K562 (cell line): ENCODE results near the gene LMNA. TPM values are rescaled to one million over a fixed set of nuclear protein-coding genes. Genes with fewer than 3 reads are reported as not detected.

ENCODE experiments used
- AFF4 ChIP-seq: sonication (generic); formaldehyde crosslinking; IDR thresholded peaks from 2 replicates; pipeline ENCODE4 v1.8.0; 2023; ENCODE audit warnings: mild to moderate bottlenecking, missing genetic modification reagents
- ATF4 ChIP-seq: fragments of 450-650 bp; formaldehyde crosslinking; IDR thresholded peaks from 2 replicates; pipeline ENCODE4 v1.4.0; 2022; ENCODE audit warnings: mild to moderate bottlenecking, moderate library complexity
- CTBP1 ChIP-seq: fragments of 450-650 bp; IDR thresholded peaks from 2 replicates; pipeline ENCODE4 v1.6.1; 2016; ENCODE audit warnings: borderline replicate concordance
- DPF2 ChIP-seq: fragments of 450-650 bp; IDR thresholded peaks from 2 replicates; pipeline ENCODE4 v1.6.1; 2016
- JUN ChIP-seq, 2 experiments: sonication (generic) in 1 of 2; formaldehyde crosslinking in 1 of 2; IDR thresholded peaks; 2 replicates each; pipeline versions ENCODE4 v1.6.1 to v1.8.0; 2012 to 2022; ENCODE audit warnings: borderline replicate concordance in 2 of 2, mild to moderate bottlenecking in 2 of 2, improper control_type of control experiment in 1 of 2, low read depth in 1 of 2, low read length in 1 of 2, missing genetic modification reagents in 1 of 2
- KAT7 ChIP-seq: sonication (generic); formaldehyde crosslinking; IDR thresholded peaks from 2 replicates; pipeline ENCODE4 v1.8.0; 2022; ENCODE audit warnings: missing genetic modification reagents, mild to moderate bottlenecking, borderline replicate concordance
- MAFG ChIP-seq: fragments of 450-650 bp; conservative IDR thresholded peaks from 2 replicates; pipeline ENCODE4 v1.6.1; 2016; ENCODE audit warnings: missing genetic modification characterization, missing compliant biosample characterization
- ZNF347 ChIP-seq: fragments of 450-650 bp; formaldehyde crosslinking; IDR thresholded peaks from 2 replicates; pipeline ENCODE4 v1.4.0; 2020; ENCODE audit warnings: low read depth, mild to moderate bottlenecking, moderate library complexity
- ZNF778 ChIP-seq: fragments of 450-650 bp; formaldehyde crosslinking; IDR thresholded peaks from 2 replicates; pipeline ENCODE4 v1.4.0; 2020; ENCODE audit warnings: mild to moderate bottlenecking, moderate library complexity
- ZNF785 ChIP-seq: fragments of 250-450 bp; sonication (Bioruptor Pico); IDR thresholded peaks from 2 replicates; pipeline ENCODE4 v1.4.0; 2020; ENCODE audit warnings: mild to moderate bottlenecking
- polyA plus RNA-seq, 8 experiments: library from polyadenylated mRNA; depleted of rRNA in 4 of 8; stranded (reverse) in 5 of 8; unstranded in 3 of 8; fragments of >200 nt; fragmentation: Nextera tagmentation in 2 of 8; fragmentation: Illumina TruSeq in 1 of 8; extraction: Ambion mirVana in 2 of 8; extraction: Trizol in 1 of 8; gene quantifications; 2 replicates each; pipeline versions ENCODE4 v1.2.1 to v1.2.3, GENCODE V29; 2011 to 2014; ENCODE audit warnings: inconsistent platforms in 1 of 8, missing spikeins in 1 of 8
- total RNA-seq, 7 experiments: library from RNA; depleted of rRNA in 6 of 7; stranded (reverse); fragments of >200 nt in 6 of 7; fragmentation: Illumina TruSeq in 2 of 7; extraction: Trizol in 2 of 7; gene quantifications; 2 replicates each; pipeline versions ENCODE4 v1.2.1 to v1.2.3, GENCODE V29; 2011 to 2021; ENCODE audit warnings: low replicate concordance in 1 of 7
- TF ChIP-seq, protein P1 (sequence below): IDR thresholded peaks from 2 replicates; pipeline ENCODE4 v1.6.1; 2011; ENCODE audit not compliant: insufficient read length; ENCODE audit errors: extremely low read depth
- TF ChIP-seq, protein P2 (sequence below): fragments of 450-650 bp; IDR thresholded peaks from 2 replicates; pipeline ENCODE4 v1.7.0; 2016; ENCODE audit warnings: borderline replicate concordance

LMNA gene
- total and polyA plus RNA-seq, 9 of the 15 experiments (the other 6 are each of a cell fraction or from before 2014, with no cell fraction given), result 1.00 to 347 (median 88.2) TPM

DNA sequence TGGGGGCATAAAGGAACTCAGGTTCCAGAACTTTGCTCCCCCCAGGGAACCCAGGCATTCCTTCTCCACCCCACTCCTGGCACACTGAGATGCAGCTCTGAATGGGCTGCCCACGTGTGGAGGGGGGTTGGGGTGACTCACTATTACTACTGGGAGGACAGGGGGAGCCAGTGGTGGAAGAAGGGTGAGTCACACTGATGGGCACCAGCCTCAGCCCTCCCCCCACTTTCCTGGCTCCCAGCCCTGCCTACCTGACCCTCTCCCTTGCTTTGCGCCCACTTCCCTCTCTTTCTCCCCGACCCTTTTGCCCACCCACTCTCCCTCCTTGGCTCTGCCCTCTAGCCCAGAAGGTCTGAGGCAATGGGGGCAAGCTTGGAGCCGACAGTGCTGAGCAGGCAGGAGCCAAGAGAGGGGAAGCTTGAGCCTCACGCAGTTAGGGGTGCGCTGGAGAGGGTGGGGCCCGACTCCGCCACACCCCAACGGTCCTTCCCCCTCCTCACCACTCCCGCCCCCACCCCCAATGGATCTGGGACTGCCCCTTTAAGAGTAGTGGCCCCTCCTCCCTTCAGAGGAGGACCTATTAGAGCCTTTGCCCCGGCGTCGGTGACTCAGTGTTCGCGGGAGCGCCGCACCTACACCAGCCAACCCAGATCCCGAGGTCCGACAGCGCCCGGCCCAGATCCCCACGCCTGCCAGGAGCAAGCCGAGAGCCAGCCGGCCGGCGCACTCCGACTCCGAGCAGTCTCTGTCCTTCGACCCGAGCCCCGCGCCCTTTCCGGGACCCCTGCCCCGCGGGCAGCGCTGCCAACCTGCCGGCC is at the start of gene LMNA (continued):
- TF ChIP-seq AFF4 (CRISPR knock-in tag) (no peak), CTBP1 (peak; percentile 77), KAT7 (CRISPR knock-in tag) (0 out of 2 replicates have a peak, but pooled peaks have one; percentile 9), ATF4 (0 out of 2 replicates have a peak, but pooled peaks have one; percentile 13), ZNF347 (CRISPR knock-in tag) (no peak), DPF2 (peak; percentile 96), MAFG (tag) (no peak), ZNF778 (CRISPR knock-in tag) (no peak), ZNF785 (CRISPR knock-in tag) (no peak), JUN (IDR thresholded peaks at IDR 0.05; ENCODE audit: borderline replicate concordance, low read depth, low read length) (peak; percentile 97), JUN (CRISPR knock-in tag; IDR thresholded peaks at IDR 0.05; ENCODE audit: borderline replicate concordance) (peak; percentile 63; the same call in 1 of the 2 replicates)
- TF ChIP-seq, protein P1, sequence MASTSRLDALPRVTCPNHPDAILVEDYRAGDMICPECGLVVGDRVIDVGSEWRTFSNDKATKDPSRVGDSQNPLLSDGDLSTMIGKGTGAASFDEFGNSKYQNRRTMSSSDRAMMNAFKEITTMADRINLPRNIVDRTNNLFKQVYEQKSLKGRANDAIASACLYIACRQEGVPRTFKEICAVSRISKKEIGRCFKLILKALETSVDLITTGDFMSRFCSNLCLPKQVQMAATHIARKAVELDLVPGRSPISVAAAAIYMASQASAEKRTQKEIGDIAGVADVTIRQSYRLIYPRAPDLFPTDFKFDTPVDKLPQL, result no peak
- TF ChIP-seq, protein P2, sequence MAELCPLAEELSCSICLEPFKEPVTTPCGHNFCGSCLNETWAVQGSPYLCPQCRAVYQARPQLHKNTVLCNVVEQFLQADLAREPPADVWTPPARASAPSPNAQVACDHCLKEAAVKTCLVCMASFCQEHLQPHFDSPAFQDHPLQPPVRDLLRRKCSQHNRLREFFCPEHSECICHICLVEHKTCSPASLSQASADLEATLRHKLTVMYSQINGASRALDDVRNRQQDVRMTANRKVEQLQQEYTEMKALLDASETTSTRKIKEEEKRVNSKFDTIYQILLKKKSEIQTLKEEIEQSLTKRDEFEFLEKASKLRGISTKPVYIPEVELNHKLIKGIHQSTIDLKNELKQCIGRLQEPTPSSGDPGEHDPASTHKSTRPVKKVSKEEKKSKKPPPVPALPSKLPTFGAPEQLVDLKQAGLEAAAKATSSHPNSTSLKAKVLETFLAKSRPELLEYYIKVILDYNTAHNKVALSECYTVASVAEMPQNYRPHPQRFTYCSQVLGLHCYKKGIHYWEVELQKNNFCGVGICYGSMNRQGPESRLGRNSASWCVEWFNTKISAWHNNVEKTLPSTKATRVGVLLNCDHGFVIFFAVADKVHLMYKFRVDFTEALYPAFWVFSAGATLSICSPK, result no peak
